Inflammatory macrophage treated with lipopolysaccharide for 1 hour (primary cell): ENCODE results near the gene GLB1L.
"Not testable (repeated sequence)": the region's sequence is repeated elsewhere in the genome, so short reads cannot be mapped to it uniquely, and the experiment has no call there.

ENCODE experiments used
- DNase-seq, 2 donors: peaks; one replicate each; pipeline ENCODE4 v3.0.0-alpha.2; 2020 to 2022

Gene GLB1L

GRCh38 chr2:219245148-219245898, at the start of gene GLB1L, which contains the start of gene STK16:
Gene GLB1L (minus strand): TSS chr2:219245444. CDS start chr2:219243573, 1,871 bp downstream.
Gene STK16 (plus strand): TSS chr2:219245479. CDS start chr2:219246000, 521 bp downstream.
- DNase-seq: peak; percentile 84 to 97

- DNase-seq: peak; percentile 50 to 78
Observed at GRCh38 chr2:219294356-219295351, 49.4 kb upstream of the GLB1L start.

- DNase-seq: no peak
Observed at GRCh38 chr2:219293736-219294231, 48.5 kb upstream of the GLB1L start.

- no peak for DNase-seq
Observed at GRCh38 chr2:219292616-219293015, 47.4 kb upstream of the GLB1L start.

GRCh38 chr2:219291910-219292490, 46.8 kb upstream of the GLB1L start:
- no peak for DNase-seq

- no peak for DNase-seq
Observed at GRCh38 chr2:219291394-219291793, 46.1 kb upstream of the GLB1L start.

GRCh38 chr2:219290381-219291171, 45.3 kb upstream of the GLB1L start:
- no peak for DNase-seq

GRCh38 chr2:219289537-219290361, 44.5 kb upstream of the GLB1L start:
- DNase-seq: no peak

- DNase-seq: no peak
Observed at GRCh38 chr2:219289195-219289536, 43.9 kb upstream of the GLB1L start.

GRCh38 chr2:219287580-219288265, 42.5 kb upstream of the GLB1L start:
- DNase-seq: no peak

GRCh38 chr2:219287116-219287440, 41.8 kb upstream of the GLB1L start:
- not testable (repeated sequence) for DNase-seq

GRCh38 chr2:219286436-219287115, 41.3 kb upstream of the GLB1L start:
- no peak for DNase-seq

- no peak for DNase-seq
Observed at GRCh38 chr2:219285894-219286425, 40.7 kb upstream of the GLB1L start.

GRCh38 chr2:219285373-219285735, 40.1 kb upstream of the GLB1L start:
- DNase-seq: no peak

GRCh38 chr2:219284501-219285372, 39.5 kb upstream of the GLB1L start:
- DNase-seq: no peak

- DNase-seq: no peak
Observed at GRCh38 chr2:219282943-219283581, 37.8 kb upstream of the GLB1L start.

GRCh38 chr2:219282375-219282774, 37.1 kb upstream of the GLB1L start:
- DNase-seq: no peak

- DNase-seq: no peak
Observed at GRCh38 chr2:219281588-219281987, 36.3 kb upstream of the GLB1L start.
